B cell (primary cell): ENCODE data around the gene TBC1D14.

Experiments used
- EZH2 ChIP-seq: IDR thresholded peaks from 2 replicates; pipeline ENCODE4 v1.6.1; 2012; ENCODE audit warnings: borderline replicate concordance, low read depth, mild to moderate bottlenecking, moderate library complexity, low read length; ENCODE audit not compliant: insufficient read depth, poor library complexity, severe bottlenecking
- TF ChIP-seq, protein P1 (sequence below): fragments of 200-600 bp; IDR thresholded peaks from one replicate; pipeline ENCODE4 v1.8.0; 2022; ENCODE audit warnings: antibody characterized with exemption, mild to moderate bottlenecking

DNA sequence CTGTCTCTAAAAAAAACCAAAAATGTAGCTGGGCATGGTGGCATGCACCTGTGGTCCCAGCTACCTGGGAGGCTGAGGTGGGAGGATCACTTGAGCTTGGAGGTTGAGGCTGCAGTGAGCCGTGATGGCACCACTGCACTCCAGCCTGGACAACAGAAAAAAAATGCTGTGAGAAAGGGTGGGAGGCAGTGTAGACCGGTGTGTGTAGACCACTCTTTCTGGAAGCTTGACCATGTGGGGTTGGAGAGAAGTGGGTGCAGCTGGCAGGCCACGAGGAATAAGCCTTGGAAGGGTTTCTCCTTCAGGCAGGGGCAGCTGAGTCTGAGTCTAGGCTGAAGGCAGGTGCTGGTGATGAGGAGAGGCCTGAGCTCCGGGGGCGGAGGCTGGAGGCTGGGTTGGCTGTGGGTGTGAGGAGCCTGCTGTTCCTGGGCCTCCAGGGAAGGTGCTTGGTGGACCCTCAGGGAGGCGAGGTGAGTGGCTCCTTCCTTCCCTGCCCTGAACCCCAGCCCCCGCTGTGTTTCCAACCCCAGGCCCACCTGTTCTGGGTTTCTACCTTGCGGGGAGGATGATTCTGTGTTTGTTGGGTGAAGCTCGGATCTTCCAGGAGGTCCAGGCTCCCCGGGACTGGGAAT, 9.3 kb upstream of the TBC1D14 start:
- TF ChIP-seq, protein P1, sequence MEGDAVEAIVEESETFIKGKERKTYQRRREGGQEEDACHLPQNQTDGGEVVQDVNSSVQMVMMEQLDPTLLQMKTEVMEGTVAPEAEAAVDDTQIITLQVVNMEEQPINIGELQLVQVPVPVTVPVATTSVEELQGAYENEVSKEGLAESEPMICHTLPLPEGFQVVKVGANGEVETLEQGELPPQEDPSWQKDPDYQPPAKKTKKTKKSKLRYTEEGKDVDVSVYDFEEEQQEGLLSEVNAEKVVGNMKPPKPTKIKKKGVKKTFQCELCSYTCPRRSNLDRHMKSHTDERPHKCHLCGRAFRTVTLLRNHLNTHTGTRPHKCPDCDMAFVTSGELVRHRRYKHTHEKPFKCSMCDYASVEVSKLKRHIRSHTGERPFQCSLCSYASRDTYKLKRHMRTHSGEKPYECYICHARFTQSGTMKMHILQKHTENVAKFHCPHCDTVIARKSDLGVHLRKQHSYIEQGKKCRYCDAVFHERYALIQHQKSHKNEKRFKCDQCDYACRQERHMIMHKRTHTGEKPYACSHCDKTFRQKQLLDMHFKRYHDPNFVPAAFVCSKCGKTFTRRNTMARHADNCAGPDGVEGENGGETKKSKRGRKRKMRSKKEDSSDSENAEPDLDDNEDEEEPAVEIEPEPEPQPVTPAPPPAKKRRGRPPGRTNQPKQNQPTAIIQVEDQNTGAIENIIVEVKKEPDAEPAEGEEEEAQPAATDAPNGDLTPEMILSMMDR = no peak
- no peak for TF ChIP-seq EZH2
